Right lobe of liver (tissue), 4 donors: Measurements from ENCODE around the gene OLIG1.

ENCODE experiments used
- POLR2A ChIP-seq: fragments of 450-650 bp; IDR thresholded peaks from one replicate; pipeline ENCODE4 v1.6.1; 2017; ENCODE audit warnings: antibody characterized with exemption, mild to moderate bottlenecking
- TF ChIP-seq, protein P1 (sequence below), 4 donors: fragments of 200-600 bp in 3 of 4; fragments of 450-650 bp in 1 of 4; IDR thresholded peaks; one replicate each; pipeline versions ENCODE4 v1.5.1 to v1.8.0; 2016 to 2022; ENCODE audit warnings: antibody characterized with exemption in 4 of 4, mild to moderate bottlenecking in 2 of 4
- donor health status: DM: no; HTN: no; CAD: no.
- donor health status: DM: no; HTN: no; CAD: no.
- donor health status: DM: no; HTN: yes; CAD: no.

DNA sequence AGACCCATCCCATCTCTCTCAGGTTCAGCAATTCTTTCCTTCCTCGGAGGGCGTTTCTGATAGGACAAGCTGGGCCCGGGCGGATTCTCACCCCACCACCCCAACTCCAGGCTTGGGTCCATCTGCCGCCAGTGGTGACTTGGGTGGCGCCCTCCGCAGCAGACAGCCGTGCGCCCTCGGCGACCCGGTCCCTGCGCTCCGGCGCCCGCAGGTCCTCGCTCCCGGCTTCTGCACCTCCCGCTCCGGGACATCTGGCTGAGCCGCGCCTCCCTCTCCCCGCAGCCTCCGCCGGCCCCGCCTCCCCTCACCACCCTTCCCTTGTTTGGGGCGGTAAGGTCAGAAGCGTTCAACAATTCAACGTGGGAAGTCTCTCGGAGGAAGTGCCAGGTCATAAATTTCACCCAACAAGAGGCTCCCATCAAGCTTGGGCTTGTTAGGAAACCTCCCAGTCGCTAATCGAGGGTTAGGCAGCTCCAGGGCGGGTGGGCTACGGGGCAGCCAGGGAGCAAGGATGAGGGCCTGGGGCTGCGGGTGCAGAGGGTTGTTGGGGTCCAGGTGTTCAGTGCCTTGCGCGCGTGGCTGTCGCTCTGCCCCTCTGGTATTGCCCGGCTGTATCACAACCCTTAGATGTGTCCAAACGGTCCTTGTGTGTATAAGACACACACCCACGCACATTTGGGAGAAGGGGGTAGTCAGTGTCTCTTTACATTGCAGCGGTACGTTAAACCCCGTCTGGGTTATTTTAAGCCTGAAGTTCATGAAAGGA, 39.8 kb downstream of the OLIG1 start:
- TF ChIP-seq, protein P1, sequence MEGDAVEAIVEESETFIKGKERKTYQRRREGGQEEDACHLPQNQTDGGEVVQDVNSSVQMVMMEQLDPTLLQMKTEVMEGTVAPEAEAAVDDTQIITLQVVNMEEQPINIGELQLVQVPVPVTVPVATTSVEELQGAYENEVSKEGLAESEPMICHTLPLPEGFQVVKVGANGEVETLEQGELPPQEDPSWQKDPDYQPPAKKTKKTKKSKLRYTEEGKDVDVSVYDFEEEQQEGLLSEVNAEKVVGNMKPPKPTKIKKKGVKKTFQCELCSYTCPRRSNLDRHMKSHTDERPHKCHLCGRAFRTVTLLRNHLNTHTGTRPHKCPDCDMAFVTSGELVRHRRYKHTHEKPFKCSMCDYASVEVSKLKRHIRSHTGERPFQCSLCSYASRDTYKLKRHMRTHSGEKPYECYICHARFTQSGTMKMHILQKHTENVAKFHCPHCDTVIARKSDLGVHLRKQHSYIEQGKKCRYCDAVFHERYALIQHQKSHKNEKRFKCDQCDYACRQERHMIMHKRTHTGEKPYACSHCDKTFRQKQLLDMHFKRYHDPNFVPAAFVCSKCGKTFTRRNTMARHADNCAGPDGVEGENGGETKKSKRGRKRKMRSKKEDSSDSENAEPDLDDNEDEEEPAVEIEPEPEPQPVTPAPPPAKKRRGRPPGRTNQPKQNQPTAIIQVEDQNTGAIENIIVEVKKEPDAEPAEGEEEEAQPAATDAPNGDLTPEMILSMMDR (IDR thresholded peaks at IDR 0.05): no peak
- TF ChIP-seq POLR2A: no peak
